GM19395 (cell line): Measurements from ENCODE around the gene EXOC3L4.
"Not testable (repeated sequence)": the region's sequence is repeated elsewhere in the genome, so short reads cannot be mapped to it uniquely, and the experiment has no call there.

Experiments used
- ATAC-seq: cut with Tn5 transposase; IDR thresholded peaks from one replicate; pipeline ENCODE4 v1.9.1; 2021; ENCODE audit warnings: mild to moderate bottlenecking, moderate library complexity; ENCODE audit not compliant: unreplicated experiment

Gene EXOC3L4

DNA sequence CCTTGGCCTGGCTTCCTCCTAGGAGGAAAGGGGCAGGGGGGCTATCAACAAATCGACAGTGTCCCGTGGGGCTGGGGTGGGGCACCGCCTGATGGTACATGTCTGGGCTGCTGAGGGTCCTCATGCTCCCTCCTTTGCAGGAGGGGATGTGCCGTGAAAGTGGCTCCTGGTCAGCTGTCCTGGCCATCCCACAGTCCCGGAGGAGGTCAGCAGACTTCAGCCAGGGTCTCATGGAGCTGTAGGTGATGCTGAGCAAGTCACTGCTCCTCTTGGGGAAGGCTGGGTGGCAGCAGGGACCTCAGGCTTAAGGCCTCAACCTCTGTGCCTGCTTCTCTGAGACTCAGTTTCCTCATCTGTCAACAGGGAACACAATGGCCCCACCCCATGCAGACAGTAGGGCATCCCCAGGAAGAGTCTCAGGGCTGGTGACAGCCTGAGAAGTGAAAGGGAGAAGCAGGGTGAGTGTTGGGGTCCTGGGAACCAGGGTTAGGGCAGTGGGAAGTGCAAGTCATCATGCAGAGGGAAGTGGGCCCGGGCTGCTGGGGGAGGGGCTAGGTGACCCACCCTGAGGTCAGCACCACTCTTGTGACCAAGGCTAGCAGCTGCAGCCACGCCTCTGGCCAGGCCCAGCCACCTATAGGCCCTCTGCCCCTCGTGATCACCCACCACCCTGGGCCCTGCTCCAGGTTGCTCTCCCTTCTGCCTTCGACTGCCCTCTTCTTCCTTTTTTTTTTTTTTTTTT lies 24.3 kb downstream of the EXOC3L4 start:
- no peak for ATAC-seq

DNA sequence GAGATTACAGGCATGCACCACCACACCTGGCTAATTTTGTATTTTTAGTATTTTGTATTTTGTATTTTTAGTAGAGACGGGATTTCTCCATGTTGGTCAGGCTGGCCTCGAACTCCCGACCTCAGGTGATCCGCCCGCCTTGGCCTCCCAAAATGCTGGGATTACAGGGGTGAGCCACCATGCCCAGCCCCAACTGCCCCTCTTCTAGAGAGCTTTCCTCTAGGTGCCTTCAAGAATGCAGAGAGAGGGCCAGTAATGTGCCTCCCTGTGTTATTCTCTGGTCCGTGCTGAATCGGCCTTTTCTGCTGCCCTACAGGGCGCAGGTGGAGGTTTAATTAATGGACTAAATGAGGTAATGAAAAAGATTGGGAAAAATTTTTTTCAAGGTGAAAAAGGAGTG lies 25.0 kb downstream of the EXOC3L4 start:
- ATAC-seq, result not testable (repeated sequence)

- ATAC-seq, result no peak
These were observed 26.8 kb downstream of the EXOC3L4 start for GRCh38 chr14:103121121-103121845.

GRCh38 chr14:103121846-103122584 lies 27.5 kb downstream of the EXOC3L4 start:
- ATAC-seq, result no peak

GRCh38 chr14:103122585-103122946 lies 28.0 kb downstream of the EXOC3L4 start:
- ATAC-seq, result no peak

- ATAC-seq, result no peak
These were observed 28.6 kb downstream of the EXOC3L4 start, which contains the start of gene TNFAIP2 for GRCh38 chr14:103122947-103123633. Gene TNFAIP2, plus strand, starts transcription at chr14:103123461. Its CDS starts 2,997 bp downstream, at chr14:103126458.

DNA sequence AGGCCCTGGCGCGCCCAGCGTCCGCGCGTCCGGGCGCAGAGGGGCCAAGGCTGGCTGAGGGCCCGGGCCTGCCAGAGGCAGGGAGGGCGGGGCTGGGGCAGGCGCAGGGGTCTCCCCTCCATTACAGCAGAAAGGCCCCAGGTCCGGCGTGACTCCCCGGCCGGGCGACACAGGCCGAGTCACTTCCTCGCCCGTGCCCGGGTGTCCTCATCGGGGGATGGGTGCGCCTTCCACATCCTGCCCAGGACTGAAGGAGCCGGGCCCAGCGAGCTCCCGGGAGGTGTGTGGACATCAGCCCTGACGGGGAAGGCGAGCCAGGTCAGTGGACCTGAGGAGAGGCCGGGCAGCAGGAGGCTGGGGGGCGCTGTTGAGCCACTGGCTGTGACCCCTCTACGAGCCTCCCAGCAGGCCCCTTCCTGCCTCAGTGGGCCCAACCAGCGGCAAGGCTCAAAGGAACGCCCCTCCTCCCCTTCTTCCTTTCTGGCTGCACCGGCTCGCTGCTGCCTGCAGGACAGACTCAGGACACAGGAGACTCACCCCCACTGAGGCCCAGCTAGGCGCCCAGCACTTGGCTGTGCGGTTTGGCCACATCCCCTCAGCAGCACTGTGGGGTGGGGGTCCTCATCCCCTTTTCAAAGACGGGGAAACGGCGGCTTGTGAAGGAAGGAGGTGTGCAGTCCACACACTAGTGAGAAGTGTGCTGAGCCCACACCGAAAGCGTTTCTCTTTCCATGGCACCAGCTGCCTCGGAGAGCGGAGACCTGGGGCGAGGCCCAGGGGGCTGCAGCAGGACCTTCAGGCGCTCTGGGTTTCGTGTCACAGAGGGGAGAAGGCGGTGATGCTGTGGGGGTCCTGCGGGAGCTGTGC lies 29.3 kb downstream of the EXOC3L4 start:
- ATAC-seq, result no peak

GRCh38 chr14:103124501-103125001 lies 30.0 kb downstream of the EXOC3L4 start:
- ATAC-seq, result no peak

DNA sequence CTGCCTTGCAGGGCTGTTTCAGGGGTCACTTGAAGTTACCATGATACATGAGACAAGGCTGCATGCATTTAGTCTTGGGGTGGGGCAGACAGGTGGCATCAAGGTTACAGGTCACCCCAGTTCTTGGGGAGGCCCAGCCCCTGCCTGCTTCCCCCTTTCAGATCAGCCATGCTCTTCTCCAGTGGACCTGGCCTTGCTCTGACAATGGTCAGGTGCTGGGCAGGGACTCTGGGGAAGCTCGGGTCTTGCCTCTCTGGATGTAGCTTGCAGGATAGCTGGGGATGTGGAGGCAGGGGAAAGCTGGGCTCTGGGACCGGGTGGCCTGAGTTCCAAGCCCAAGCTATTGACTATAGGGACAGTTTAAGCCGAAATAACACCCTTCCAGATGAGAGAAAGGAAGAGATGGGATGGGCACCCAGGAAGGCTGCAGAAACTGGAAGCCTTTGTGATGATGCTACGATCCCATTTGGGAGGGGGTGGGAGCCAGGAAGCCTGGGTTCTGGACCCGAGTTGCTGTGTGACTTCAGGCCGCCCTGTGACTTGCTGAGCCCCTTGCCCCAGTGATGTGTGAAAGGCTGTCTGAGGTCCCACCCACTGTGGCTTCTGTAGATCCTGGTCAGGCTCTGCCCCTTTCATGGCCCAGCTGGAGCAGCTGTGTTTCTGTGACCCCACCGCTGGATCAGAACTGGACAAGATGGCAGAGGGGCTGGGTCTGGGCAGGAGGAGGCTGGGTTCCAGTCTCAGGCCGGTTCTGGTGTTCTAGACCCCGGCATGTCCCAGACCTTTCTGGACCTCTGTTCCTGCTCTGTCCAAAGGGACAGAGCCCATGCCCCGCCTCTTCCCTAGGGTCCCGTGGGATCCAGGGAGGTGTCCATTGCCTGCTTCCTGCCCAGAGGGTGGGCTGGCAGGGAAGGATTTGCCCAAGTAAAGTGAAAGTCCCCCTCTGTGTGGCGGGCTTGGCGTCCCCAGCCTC lies 30.9 kb downstream of the EXOC3L4 start:
- no peak for ATAC-seq

- ATAC-seq, result no peak
These were observed 31.8 kb downstream of the EXOC3L4 start for GRCh38 chr14:103126088-103126872.

- no peak for ATAC-seq
These were observed 32.4 kb downstream of the EXOC3L4 start for GRCh38 chr14:103126873-103127304.

DNA sequence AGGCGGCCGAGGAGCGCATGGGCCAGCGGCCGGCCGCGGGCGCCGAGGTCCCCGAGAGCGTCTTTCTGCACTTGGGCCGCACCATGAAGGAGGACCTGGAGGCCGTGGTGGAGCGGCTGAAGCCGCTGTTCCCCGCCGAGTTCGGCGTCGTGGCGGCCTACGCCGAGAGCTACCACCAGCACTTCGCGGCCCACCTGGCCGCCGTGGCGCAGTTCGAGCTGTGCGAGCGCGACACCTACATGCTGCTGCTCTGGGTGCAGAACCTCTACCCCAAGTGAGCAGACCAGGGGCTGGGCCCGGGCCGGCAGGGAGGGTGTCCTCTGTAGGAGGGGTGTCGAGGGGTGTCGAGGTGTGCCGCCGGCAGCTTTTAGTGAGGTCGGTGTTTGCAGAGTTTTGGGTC lies 32.8 kb downstream of the EXOC3L4 start:
- no peak for ATAC-seq

DNA sequence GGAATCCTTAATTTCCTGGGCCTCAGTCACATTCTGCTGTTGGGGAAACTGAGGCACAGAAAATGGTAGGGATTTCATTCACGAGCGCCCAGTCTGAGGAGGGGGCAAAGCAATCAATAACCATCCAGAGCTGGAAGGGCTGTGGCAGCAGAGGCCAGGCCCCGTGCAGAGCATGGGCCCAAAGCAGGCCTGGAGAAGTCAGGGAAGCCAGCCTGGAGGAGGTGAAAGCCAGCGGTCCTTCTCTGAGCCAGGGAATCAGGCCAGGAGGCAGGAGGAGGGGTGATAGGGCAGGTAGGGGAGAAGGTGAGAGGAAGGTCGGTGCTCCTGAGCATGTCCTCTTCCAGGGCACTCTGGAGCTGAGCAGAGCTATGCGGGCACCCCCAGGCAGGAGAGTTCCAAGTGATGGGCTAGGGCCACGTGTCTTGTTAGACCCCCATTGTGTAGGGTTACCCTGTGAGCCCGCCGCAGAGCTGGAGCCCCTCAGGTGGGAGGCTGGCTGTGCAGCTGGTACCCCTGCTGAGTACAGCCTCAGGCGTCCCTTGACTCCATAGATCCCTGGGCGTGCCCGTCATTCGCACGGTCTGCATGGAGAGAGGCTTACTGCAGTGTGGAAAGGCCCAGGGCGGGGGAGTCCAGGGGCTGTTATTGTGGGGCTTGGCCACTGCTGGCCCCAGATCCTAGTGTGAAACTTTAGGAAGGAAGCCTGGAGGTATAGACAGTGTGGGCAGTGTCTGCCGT lies 33.5 kb downstream of the EXOC3L4 start:
- ATAC-seq, result no peak

- ATAC-seq, result no peak
These were observed 34.2 kb downstream of the EXOC3L4 start for GRCh38 chr14:103128631-103129300.

GRCh38 chr14:103129301-103130016 lies 34.9 kb downstream of the EXOC3L4 start:
- no peak for ATAC-seq
